BJ (cell line): ENCODE results near the gene MAP7. TPM values are rescaled to one million over a fixed set of nuclear protein-coding genes. Genes with fewer than 3 reads are reported as not detected.

Experiments used
- CTCF ChIA-PET: fragments of 350-600 bp; formaldehyde crosslinking; extraction: SDS; loops from one replicate; lab custom pipeline; 2021; ENCODE audit warnings: antibody characterized with exemption, inconsistent platforms; lab: Yijun Ruan, JAX
- POLR2A ChIA-PET: fragments of 300-600 bp; sonication (Branson Sonifier 250); formaldehyde crosslinking; extraction: SDS; loops from one replicate; lab custom pipeline; 2021; ENCODE audit warnings: antibody characterized with exemption; lab: Charles Lee
- DNase-seq: peaks from one replicate; pipeline ENCODE4 v3.0.0-alpha.2; 2011; ENCODE audit warnings: low read depth
- H3K27me3 ChIP-seq: 2 replicates; pipeline ENCODE4 v1.6.0; 2011; ENCODE audit warnings: low read length; ENCODE audit not compliant: control insufficient read depth, insufficient read depth
- H3K36me3 ChIP-seq: 2 replicates; pipeline ENCODE4 v1.5.1; 2011; ENCODE audit warnings: low read length; ENCODE audit not compliant: control insufficient read depth, insufficient read depth
- H3K4me3 ChIP-seq: 2 replicates; pipeline ENCODE4 v1.5.1; 2011; ENCODE audit warnings: low read depth, mild to moderate bottlenecking, control low read depth, low read length
- polyA plus RNA-seq: library from polyadenylated mRNA; depleted of rRNA; stranded (reverse); fragments of >200 nt; gene quantifications from 2 replicates; pipeline ENCODE4 v1.2.3, GENCODE V29; 2011
- TF ChIP-seq, protein P1 (sequence below): IDR thresholded peaks from 2 replicates; pipeline ENCODE4 v1.5.1; 2011; ENCODE audit warnings: low read depth, mild to moderate bottlenecking, control low read depth, inconsistent platforms, low read length, moderate library complexity; ENCODE audit not compliant: insufficient read depth

Gene MAP7
- polyA plus RNA-seq, 1 experiment, result 0.45 TPM

DNA sequence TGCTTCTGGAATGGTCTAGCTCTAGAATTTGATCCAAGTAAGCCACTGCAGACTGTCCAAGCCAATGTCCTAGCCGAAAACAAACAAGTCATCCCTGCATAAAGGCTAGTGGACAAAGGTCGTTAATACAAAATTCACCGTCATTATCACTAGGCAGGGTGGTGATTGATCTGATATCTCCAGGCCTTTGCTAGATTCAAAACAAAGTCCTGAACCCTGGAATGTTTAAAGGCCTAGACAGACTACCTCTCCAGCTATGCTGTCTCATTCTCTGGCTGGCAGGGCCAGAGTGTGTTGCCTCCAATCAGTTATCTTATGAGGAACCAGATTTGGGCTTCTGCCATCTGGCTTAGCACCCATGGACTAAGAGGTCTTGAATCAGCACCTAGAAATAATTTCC lies 38.3 kb downstream of the MAP7 start:
- Histone ChIP-seq H3K4me3 (no peak overlapping the region), H3K36me3 (no peaks in the 10 kb centered on the region), H3K27me3 (no peaks in the 10 kb centered on the region; the same call in 1 of the 2 replicates)
- POLR2A ChIA-PET, result no interaction called here
- TF ChIP-seq, protein P1, sequence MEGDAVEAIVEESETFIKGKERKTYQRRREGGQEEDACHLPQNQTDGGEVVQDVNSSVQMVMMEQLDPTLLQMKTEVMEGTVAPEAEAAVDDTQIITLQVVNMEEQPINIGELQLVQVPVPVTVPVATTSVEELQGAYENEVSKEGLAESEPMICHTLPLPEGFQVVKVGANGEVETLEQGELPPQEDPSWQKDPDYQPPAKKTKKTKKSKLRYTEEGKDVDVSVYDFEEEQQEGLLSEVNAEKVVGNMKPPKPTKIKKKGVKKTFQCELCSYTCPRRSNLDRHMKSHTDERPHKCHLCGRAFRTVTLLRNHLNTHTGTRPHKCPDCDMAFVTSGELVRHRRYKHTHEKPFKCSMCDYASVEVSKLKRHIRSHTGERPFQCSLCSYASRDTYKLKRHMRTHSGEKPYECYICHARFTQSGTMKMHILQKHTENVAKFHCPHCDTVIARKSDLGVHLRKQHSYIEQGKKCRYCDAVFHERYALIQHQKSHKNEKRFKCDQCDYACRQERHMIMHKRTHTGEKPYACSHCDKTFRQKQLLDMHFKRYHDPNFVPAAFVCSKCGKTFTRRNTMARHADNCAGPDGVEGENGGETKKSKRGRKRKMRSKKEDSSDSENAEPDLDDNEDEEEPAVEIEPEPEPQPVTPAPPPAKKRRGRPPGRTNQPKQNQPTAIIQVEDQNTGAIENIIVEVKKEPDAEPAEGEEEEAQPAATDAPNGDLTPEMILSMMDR, result no peak
- CTCF ChIA-PET, result interaction anchor here (1.4 kb wide), 1 partner anchor 9 kb away, joined by 3 read pairs; no protein-coding TSS in a partner anchor
- DNase-seq, result no peak

DNA sequence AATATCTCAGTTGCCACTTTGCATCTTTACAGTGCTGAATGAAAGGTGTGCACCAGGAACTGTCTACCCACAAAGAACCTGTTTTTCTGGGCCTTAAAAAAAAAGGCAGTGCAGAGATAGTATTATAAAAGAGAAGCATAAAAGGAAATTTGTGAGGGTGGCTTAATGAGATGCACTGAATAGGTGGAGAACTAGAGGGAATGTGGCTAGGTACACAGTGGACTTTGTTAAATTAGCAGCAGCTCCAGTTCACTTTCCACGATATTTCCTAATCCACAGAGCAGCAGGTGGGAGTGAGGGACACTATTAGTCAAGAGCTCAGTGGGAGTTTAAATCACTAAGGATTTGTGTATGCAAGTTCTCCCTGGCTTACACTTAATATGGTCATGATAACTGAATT lies 38.8 kb downstream of the MAP7 start:
- ChIA-PET CTCF (interaction anchor here (1.4 kb wide), 1 partner anchor 10 kb away, joined by 3 read pairs; no protein-coding TSS in a partner anchor), POLR2A (no interaction called here)
- TF ChIP-seq, protein P1, result no peak
- Histone ChIP-seq H3K36me3 (no peaks in the 10 kb centered on the region), H3K4me3 (no peak overlapping the region), H3K27me3 (no peaks in the 10 kb centered on the region; the same call in 1 of the 2 replicates)
- DNase-seq, result no peak

DNA sequence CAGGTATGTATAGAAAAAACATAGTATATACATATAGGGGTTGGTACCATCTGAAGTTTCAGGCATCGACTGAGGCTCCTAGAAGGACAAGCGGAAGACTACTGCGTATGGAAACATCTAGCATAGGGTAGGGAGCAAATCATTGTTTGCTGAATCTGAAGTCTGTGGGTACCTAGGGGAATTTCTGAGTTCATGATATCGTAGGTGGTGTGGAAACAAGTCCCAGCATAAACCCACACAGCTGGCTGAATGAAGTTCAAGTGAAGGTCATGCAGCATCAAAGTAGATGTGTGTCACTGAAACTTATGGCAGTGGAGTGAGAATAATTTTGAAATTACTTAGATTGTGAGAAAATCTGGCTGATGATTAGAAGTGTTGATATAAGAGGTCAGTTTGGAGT lies 39.4 kb downstream of the MAP7 start:
- ChIA-PET POLR2A (no interaction called here), CTCF (no interaction called here)
- no peak for DNase-seq
- Histone ChIP-seq H3K27me3 (no peaks in the 10 kb centered on the region; the same call in 1 of the 2 replicates), H3K36me3 (no peaks in the 10 kb centered on the region), H3K4me3 (no peak overlapping the region)
- TF ChIP-seq, protein P1, result no peak

DNA sequence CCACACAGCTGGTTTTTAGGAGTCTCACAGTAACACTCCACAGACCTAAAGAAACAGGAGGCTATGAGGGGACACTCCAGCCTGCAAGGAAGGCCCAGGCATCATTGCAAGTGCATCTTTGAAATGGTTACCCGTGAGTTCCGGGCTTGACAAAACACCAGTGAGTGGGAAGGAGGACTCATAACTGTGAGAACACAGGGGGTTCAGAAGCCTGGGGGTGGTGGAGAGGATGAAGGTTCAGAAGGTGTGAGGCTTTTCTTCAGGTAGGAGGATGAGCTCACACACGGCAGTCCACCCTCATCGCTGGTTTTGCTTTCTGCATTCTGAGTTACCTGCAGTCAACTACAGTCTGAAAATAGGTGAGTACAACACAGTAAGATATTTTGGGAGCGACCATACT lies 39.9 kb downstream of the MAP7 start:
- Histone ChIP-seq H3K36me3 (no peaks in the 10 kb centered on the region), H3K4me3 (no peak overlapping the region), H3K27me3 (no peaks in the 10 kb centered on the region; the same call in 1 of the 2 replicates)
- no peak for DNase-seq
- POLR2A ChIA-PET, result interaction anchor here (0.5 kb wide), 1 partner anchor 1457 kb away, joined by 3 read pairs; no protein-coding TSS in a partner anchor
- CTCF ChIA-PET, result interaction anchor here (1.8 kb wide), 1 partner anchor 11 kb away, joined by 6 read pairs; no protein-coding TSS in a partner anchor
- TF ChIP-seq, protein P1, result no peak

DNA sequence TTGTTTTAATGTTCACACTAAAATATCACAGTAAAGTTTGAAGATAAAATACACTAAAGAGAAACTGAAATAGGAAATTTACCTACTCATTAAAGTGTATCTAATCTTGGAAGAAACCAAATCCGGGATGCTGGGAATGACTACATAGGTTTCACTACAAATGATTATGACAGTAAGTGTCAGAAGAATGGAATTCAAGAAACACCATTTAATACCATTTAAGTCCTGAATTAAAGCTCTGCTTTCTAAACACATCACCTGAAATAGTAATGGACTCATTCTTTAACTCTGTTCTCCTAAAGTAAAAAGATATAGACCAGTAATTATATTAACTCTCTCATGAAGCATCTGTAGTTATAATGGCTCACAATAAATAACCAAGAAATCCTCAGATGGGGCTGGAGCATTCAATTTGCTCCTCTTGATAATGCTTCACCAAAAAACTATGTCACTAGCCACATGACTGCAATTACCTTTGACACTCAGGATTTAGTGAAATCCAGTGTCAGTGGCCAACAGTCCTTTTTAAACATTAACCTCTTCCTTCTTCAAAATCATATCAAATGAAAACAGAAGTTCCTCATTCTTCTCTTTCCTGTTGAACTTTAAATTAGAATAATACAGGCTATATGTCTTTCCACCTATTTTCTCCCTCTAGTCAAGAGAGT lies 41.4 kb downstream of the MAP7 start:
- no peak overlapping the region for H3K4me3 ChIP-seq
- DNase-seq, result no peak
- ChIA-PET CTCF (interaction anchor here (1.8 kb wide), 1 partner anchor 9 kb away, joined by 6 read pairs; no protein-coding TSS in a partner anchor), POLR2A (no interaction called here)
- no peaks in the 10 kb centered on the region; the same call in 1 of the 2 replicates for H3K27me3 ChIP-seq
- H3K36me3 ChIP-seq, result no peaks in the 10 kb centered on the region
- TF ChIP-seq, protein P1, result no peak
